GM11168 (cell line): ENCODE data around the gene SMG9.

Experiments used
- in situ Hi-C: fragments of 300-500 bp; cut with MboI; formaldehyde crosslinking; loops from one replicate; pipeline ENCODE4 v1.12.0; 2022; ENCODE audit warnings: low sequenced_read_pairs; ENCODE audit not compliant: unreplicated experiment

SMG9 gene

DNA sequence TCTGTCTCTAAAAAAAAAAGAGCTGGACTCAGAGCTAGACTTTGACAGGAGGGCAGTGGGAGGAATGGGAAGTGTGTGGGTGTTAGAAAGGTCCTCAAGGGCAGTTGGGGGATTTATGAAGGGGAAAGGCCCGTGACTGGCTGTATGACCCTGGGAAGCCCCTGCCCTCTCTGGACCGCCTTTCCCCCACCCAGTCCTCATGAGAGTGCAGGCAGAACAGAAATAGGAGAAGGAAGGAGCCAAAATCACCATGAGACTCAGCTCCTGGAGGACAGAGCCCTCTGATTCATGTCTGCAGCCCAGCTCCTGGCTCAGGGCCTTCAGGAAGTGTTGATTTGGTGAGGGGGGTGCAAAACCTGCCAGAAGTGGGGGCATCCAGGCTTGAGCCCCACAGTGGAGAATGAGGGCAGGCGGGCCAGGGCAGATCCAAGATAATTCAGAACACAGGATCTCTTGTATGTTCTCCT, 8.7 kb upstream of the SMG9 start:
- in situ Hi-C loops, result no loop called here

DNA sequence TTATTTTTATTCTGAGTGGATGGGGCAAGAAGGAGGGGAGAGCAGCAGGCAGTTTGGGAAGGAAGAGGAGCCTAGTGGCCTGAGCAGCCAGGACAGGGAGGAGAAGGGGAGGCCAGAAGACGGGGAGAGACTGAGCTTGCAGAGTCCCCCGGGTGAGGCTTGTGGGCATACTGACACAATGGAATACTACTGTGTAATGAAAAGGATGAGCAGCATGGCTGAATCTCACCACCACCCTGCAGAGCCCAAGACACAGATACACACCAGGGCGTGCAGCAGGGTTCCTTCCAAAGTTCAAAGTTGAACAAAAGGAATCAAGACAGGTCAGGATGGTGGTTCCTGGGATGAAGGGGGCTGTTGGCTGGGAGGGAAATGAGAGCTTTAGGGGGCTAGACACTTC, 8.1 kb upstream of the SMG9 start:
- in situ Hi-C loops, result no loop called here

GRCh38 chr19:43760941-43761340, 6.2 kb upstream of the SMG9 start:
- in situ Hi-C loops, result no loop called here

DNA sequence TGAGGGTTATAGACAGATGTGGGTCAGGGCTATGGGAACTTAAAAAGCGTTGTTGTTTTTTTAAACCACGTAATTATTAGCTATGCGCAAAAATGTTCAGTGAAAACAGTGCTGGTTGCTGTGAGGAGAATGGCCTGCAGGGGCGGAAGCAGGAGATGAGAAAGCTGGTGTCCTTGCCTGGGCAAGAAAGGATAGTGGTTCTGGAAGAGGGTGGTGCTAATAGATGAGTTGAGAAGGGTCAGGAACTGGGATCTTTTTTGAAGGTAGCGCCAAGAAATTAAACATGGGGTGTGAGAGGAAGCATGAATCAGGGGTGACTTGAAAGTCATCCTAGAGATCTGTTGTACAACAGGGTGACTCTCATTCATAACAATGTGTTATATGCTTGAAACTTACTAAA, 4.8 kb upstream of the SMG9 start:
- in situ Hi-C loops, result no loop called here

DNA sequence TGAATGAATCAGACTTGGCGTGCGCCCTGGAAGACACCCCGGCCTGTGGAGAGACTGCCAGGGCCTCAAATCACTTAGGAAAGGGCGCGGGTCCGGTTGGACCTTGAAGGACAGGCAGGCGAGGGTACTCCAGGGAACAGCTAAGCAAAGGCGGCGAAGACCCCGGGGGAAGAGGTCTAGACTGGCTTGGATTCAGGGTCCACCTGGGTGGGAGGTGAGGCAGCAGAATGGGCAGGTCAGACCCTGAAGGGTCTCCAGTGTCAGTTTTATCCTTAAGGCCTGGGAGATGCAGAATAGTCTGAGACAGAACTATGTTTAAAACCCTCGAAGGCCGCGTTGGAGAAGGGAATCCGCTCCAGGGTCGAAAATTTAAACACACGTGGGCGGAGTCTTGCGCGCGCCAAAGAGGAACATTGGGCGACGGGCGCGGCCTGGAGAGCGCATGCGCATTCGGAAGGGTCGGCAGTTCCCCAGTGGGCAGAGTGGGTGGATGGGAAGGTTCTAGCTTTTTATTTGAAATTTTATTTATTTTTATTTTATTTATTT, 567 bp upstream of the SMG9 start:
- in situ Hi-C loops, result no loop called here

GRCh38 chr19:43754253-43754502, 584 bp downstream of the SMG9 start:
- in situ Hi-C loops, result no loop called here

DNA sequence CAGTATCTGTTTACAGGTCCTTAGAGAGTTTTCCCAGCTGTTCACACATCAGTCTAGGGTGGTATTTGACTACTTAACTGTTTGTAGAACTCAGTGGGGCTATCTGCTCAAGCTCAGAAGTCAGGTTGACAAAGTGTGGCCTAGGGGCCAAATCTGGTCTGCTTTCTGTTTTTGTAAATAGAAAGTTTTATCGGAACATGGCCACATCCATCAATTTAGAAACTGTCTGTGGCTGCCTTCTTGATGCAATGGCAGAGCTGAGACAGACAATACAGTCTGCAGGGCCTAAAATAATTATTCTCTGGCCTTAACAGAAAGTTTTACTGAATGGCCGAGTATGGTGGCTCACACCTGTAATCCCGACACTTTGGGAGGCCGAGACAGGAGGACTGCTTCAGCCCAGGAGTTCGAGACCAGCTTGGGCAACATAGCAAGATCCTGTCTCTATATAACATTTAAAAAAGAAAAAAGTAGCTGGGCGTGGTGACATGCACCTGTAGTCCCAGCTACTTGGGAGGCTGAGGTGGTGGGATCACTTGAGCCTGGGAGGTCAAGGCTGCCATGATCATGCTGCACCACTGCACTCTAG, 2.4 kb downstream of the SMG9 start:
- in situ Hi-C loops, result no loop called here

GRCh38 chr19:43751466-43752220, 3.1 kb downstream of the SMG9 start:
- in situ Hi-C loops, result no loop called here

GRCh38 chr19:43749898-43750297, 4.9 kb downstream of the SMG9 start:
- in situ Hi-C loops, result loop anchor here (5.0 kb wide), 1 partner anchor 32 kb away; the partner anchor contains the start of gene KCNN4

DNA sequence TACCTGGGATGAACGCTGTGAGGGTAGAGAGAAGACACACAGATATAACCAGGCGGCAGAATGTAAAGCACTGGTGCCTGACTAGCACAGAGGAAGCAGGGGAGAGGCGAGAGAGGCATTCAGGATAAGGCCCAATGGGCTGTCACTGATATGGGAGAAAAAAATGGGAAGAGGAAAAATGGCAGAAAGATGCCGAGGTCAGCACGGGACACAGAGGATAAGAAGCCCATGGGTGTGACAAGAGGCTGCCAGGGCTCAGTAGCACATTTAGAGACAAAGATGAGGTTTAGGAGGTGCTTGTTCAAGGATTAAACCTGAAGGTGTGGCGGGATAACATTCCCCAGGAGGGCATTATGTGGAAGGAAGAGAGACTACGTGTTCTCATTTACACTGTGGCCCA, 5.6 kb downstream of the SMG9 start:
- in situ Hi-C loops, result loop anchor here (5.0 kb wide), 1 partner anchor 33 kb away; the partner anchor contains the start of gene KCNN4

DNA sequence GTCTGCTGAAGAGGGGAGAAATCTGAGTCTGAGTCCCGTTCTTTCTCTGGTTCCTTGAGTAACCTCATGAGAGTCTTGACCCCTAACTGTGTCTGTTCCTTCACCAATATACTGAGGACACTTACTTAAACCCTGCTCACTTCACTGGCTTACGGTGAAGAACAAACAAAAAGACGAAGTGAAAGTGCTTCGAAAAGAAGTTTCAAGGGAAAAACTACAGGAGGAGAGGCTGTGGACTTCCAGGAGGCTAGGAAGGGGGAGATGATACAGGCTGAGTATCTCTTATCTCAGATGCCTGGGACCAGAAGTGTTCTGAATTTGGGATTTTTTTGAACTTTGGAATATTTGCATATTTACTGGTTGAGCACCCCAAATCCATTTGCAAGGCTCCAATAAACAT, 6.1 kb downstream of the SMG9 start:
- in situ Hi-C loops, result loop anchor here (5.0 kb wide), 1 partner anchor 34 kb away; the partner anchor contains the start of gene KCNN4

- in situ Hi-C loops, result loop anchor here (5.0 kb wide), 1 partner anchor 34 kb away; the partner anchor contains the start of gene KCNN4
Observed at GRCh38 chr19:43748205-43748594, 6.6 kb downstream of the SMG9 start.

DNA sequence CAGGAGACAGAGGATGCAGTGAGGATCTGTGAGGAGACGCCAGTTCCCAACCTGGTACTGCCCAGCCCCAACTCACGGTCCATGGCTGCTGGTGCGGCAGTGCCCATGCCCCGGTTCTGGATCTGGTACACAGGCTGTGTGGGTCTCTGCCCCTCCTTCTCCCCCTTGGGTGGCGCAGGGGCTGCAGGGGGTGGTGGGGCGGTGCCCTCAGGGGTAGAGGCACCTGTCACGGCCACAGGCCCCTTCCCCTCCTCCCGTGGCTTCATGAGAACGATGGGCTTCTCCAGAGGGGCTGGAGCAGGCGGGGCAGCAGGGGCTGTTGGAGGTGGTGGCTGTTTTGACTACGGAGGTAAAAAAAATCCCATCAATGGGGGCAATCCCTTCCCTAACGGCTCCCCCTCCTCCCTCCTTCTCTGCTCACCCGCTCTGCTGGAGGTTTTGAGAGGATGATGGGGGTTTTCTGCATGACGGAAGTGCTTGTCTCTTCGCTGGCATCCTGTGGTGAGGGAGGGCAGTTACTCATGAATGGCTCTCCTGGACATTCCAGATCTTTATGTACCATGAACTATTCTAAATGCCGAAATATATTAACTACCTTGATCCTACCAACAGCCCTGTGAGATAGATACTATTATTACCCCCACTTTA, 7.1 kb downstream of the SMG9 start:
- in situ Hi-C loops, result loop anchor here (5.0 kb wide), 1 partner anchor 35 kb away; the partner anchor contains the start of gene KCNN4

GRCh38 chr19:43743059-43743458, 11.7 kb downstream of the SMG9 start:
- in situ Hi-C loops, result no loop called here

GRCh38 chr19:43741075-43741825, 13.5 kb downstream of the SMG9 start:
- in situ Hi-C loops, result no loop called here

DNA sequence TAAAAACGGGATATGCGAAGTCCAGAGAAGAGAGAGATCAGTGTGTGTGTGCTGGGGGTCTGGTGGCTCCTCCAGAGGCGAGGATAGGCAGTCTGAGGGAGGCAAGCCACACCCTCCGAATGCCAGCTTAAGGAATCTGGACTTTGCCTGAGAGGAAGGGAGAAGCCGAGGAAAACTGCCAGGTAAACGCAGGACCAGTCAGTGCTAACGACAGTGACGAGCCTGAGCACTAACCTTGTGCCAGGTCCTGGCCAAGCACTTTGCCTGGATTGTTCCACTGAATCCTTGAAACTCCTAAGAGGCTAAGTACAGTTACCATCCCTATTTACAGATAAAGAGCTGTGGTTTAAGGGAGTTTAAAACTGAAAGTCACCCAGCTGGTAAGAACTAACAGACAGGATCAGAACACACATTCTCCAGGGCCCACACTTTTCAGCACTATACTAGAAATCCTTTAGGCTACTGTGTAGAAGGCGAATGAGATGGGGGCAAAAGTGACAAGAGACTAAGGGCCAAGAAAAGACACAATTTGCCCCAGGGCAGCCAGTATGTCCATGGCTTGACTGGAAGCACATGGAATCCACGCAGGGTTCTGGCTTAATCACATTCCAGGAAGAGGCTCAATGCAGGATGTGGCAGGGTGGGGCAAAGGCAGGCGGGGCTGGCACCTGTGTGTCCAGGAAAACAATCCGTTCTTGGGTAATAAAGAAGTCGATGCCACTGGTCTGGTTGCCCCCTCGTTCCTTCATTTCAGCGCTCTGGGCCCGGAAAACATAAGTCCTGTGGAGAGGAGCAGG, 15.1 kb downstream of the SMG9 start:
- in situ Hi-C loops, result no loop called here

GRCh38 chr19:43738780-43739211, 16.0 kb downstream of the SMG9 start:
- in situ Hi-C loops, result no loop called here

DNA sequence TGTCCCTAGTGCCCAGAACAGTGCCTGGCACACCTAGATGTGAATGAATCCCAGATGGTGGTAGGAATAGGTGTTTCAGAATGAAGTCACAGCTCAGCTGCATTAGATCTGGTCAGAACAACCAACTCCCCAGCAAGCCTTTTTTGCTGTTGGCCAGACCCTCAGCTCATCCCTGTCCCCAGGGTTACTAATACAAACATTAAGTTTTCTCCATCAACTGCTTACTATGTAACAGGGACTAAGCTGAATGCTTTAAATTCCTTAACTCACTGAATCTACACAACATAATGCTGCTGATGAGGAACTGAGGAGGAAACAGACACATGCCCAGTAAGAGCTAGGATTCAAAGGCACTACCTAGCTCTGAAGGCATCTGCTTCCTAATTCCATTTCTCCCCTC, 18.8 kb downstream of the SMG9 start:
- in situ Hi-C loops, result no loop called here

DNA sequence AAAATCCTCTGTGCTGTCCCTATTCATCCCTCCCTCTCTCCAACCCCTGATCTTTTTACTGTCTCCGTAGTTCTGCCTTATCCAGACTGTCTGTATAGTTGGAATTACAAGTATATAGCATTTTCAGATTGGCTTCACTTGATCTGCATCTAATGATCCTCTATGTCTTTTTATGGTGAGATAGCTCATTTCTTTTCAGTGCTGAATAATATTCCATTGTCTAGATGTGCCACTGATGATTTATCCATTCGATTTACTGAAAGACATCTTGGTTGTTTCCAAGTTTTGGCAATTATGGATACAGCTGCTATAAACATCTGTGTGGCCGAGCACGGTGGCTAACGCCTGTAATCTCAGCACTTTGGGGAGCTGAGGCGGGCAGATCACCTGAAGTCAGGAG, 19.7 kb downstream of the SMG9 start:
- in situ Hi-C loops, result no loop called here

GRCh38 chr19:43731846-43732245, 22.9 kb downstream of the SMG9 start:
- in situ Hi-C loops, result no loop called here
